Daoy (cell line): Measurements from ENCODE around the gene BOLA2. TPM values are rescaled to one million over a fixed set of nuclear protein-coding genes. Genes with fewer than 3 reads are reported as not detected.
"Not testable (repeated sequence)": the region's sequence is repeated elsewhere in the genome, so short reads cannot be mapped to it uniquely, and the experiment has no call there.

Experiments used
- DNase-seq: peaks from one replicate; pipeline ENCODE4 v3.0.0-alpha.2; 2015; ENCODE audit warnings: low read depth
- total RNA-seq: library from RNA; depleted of rRNA; stranded (reverse); fragments of >200 nt; shearing (Covaris generic); gene quantifications from 2 replicates; pipeline ENCODE4 v1.2.3, GENCODE V29; 2014; rRNA removed

The BOLA2 gene
- total RNA-seq = 57.3 and 76.3 TPM in 2 replicates

GRCh38 chr16:29454269-29454668 lies at the start of gene BOLA2, which contains the start of gene SLX1B:
Gene BOLA2 (minus strand): TSS chr16:29454351. CDS start chr16:29454253, 98 bp downstream.
Gene SLX1B (plus strand): TSS chr16:29454533.
- not testable (repeated sequence) for DNase-seq

- DNase-seq = not testable (repeated sequence)
These were observed 28.1 kb upstream of the BOLA2 start for GRCh38 chr16:29482276-29482675.

- not testable (repeated sequence) for DNase-seq
These were observed 17.9 kb upstream of the BOLA2 start for GRCh38 chr16:29472065-29472464.

GRCh38 chr16:29469660-29470059 lies 15.5 kb upstream of the BOLA2 start:
- not testable (repeated sequence) for DNase-seq

- DNase-seq = not testable (repeated sequence)
These were observed 13.7 kb upstream of the BOLA2 start for GRCh38 chr16:29467654-29468366.

GRCh38 chr16:29466904-29467303 lies 12.8 kb upstream of the BOLA2 start:
- not testable (repeated sequence) for DNase-seq

GRCh38 chr16:29465985-29466824 lies 12.1 kb upstream of the BOLA2 start:
- not testable (repeated sequence) for DNase-seq

GRCh38 chr16:29460647-29461030 lies 6.5 kb upstream of the BOLA2 start:
- DNase-seq = not testable (repeated sequence)

GRCh38 chr16:29459706-29460646 lies 5.8 kb upstream of the BOLA2 start, which contains the start of gene SULT1A4:
Gene SULT1A4 (plus strand): TSS chr16:29459913. CDS start chr16:29461386, 1,473 bp downstream.
- not testable (repeated sequence) for DNase-seq

GRCh38 chr16:29457660-29458059 lies 3.5 kb upstream of the BOLA2 start:
- DNase-seq = not testable (repeated sequence)

GRCh38 chr16:29454828-29455227 lies 677 bp upstream of the BOLA2 start:
- DNase-seq = not testable (repeated sequence)

GRCh38 chr16:29453754-29454153 lies 397 bp downstream of the BOLA2 start:
- not testable (repeated sequence) for DNase-seq

- not testable (repeated sequence) for DNase-seq
These were observed 28.8 kb downstream of the BOLA2 start for GRCh38 chr16:29425390-29425789.

- not testable (repeated sequence) for DNase-seq
These were observed 30.6 kb downstream of the BOLA2 start for GRCh38 chr16:29423587-29423986.

- peak; percentile 29 for DNase-seq
These were observed 48.9 kb downstream of the BOLA2 start for GRCh38 chr16:29405249-29405648.

Other genes starting within 250 kb of the BOLA2 start
- gene NPIPB11, start 47.6 kb downstream of the BOLA2 start, total RNA-seq = 0.06 and 1.2 TPM in 2 replicates
- 10.4 and 22.5 TPM in 2 replicates for gene SLX1B, start 182 bp upstream of the BOLA2 start, total RNA-seq
- 4.4 TPM in 1 of 2 replicates, not detected in the other for gene SULT1A4, start 5.6 kb upstream of the BOLA2 start, total RNA-seq
- gene NPIPB12, start 52.1 kb upstream of the BOLA2 start, total RNA-seq = 2.5 and 6.6 TPM in 2 replicates
- gene SPN, start 208.9 kb upstream of the BOLA2 start, total RNA-seq = 0.40 and 0.89 TPM in 2 replicates
- 0.11 TPM in 1 of 2 replicates, not detected in the other for gene QPRT, start 224.8 kb upstream of the BOLA2 start, total RNA-seq